ENCODE measurements around the gene G0S2.
A peak's percentile ranks its signal among the peaks of the same experiment; 100 is the strongest.
"Not testable (repeated sequence)": the region's sequence is repeated elsewhere in the genome, so short reads cannot be mapped to it uniquely, and the experiment has no call there.

The G0S2 gene

DNA sequence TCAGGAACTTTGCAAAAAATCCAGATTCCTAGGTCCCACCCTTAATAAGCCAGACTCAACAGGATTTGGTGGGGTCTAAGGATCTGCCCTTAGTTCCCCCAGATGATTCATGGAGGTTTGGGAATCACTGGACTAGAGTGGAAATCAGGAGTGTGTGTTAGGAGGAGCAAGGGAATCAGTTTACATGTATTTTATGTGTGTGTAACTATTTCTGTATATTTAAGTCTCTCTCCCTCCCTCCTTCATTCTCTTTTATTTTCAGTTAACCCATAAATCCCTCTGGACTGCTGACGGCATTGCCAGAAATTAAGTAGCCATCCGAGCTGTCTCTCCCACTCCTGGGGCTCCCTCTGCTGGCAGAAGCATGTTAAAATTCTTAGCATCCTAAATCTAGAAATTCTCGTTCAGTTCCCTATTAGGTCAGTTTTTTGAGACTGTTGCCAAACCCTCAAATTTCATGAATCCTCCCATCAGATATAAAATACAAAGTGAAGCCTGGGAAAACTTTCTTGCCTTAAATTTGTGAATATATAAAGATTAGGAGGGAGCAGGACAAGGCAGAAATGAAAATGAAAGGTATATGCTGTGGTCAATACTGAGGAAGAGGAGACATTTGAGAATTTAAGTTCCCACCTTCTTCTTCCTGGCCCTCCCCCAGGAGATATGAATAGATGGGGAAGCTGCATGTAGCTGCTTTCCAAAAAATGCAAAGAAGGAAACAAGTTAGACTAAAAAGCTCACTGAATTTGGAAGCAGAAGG is 17.7 kb downstream of the G0S2 start:
- no peak overlapping the region for H3K4me3 ChIP-seq (replicated peaks; ENCODE audit: low read depth, low read length)

DNA sequence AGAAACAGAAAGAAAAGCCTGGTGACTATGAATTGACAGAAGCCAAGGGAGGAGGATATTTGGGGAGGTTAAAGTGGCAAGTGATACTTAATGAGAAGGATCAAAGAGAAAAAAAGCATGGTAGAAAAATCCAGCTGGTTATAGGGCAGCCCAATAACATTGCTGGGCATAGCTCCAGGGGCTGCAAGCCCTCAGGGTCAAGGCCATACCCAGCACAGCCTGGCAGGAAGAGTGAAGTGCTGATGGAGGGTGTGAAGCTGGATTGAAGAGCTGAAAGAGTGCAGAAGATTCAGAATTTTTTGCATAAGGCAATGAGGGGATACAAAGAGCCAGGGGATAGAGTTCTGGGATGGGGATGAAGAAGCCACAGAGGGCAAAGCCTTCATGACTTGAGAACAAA is 21.5 kb downstream of the G0S2 start:
- TF ChIP-seq, protein P1, sequence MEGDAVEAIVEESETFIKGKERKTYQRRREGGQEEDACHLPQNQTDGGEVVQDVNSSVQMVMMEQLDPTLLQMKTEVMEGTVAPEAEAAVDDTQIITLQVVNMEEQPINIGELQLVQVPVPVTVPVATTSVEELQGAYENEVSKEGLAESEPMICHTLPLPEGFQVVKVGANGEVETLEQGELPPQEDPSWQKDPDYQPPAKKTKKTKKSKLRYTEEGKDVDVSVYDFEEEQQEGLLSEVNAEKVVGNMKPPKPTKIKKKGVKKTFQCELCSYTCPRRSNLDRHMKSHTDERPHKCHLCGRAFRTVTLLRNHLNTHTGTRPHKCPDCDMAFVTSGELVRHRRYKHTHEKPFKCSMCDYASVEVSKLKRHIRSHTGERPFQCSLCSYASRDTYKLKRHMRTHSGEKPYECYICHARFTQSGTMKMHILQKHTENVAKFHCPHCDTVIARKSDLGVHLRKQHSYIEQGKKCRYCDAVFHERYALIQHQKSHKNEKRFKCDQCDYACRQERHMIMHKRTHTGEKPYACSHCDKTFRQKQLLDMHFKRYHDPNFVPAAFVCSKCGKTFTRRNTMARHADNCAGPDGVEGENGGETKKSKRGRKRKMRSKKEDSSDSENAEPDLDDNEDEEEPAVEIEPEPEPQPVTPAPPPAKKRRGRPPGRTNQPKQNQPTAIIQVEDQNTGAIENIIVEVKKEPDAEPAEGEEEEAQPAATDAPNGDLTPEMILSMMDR (IDR thresholded peaks at IDR 0.05; ENCODE audit: low read length, missing control alignments): no peak
- no peak overlapping the region for H3K4me3 ChIP-seq (replicated peaks; ENCODE audit: low read depth, low read length)
- DNase-seq (ENCODE audit: low read depth): no peak

More for the DNA sequence above, 17.7 kb downstream of the G0S2 start:
- peak; percentile 92 for DNase-seq (ENCODE audit: low read depth)
- TF ChIP-seq, protein P1 (IDR thresholded peaks at IDR 0.05; ENCODE audit: low read length, missing control alignments): peak; percentile 81

DNA sequence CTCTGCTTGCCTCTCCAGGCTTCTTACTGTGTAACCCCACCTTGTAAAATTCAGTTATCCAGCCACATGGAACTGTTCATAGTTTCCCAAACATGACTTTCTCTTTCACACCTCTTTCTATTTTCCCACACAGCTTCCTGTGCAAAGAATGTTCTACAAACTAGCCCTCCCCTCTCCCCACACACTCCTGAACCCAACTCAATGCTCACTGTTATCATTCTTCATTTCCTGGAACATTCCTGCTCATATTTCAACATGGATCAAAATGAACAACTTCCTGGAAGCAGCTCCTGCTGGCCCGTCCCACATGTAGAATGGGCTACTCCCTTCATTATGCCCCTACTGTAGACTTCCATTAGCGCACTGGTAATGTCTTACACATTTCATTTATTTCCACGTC is 21.9 kb downstream of the G0S2 start:
- TF ChIP-seq, protein P1 (IDR thresholded peaks at IDR 0.05; ENCODE audit: low read length, missing control alignments): no peak
- no peak overlapping the region for H3K4me3 ChIP-seq (replicated peaks; ENCODE audit: low read depth, low read length)
- peak; percentile 93 for DNase-seq (ENCODE audit: low read depth)

DNA sequence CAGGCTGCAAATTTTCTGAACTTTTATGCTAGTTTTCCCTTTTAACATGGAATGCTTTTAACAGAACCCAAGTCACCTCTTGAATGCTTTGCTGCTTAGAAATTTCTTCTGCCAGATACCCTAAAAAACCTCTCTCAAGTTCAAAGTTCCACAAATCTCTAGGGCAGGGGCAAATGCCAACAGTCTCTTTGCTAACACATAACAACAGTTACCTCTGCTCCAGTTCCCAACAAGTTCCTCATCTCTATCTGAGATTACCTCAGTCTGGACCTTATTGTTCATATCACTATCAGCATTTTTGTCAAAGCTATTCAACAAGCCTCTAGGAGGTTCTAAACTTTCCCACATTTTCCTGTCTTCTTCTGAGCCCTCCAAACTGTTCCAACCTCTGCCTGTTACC is 25.5 kb downstream of the G0S2 start:
- not testable (repeated sequence) for H3K4me3 ChIP-seq (replicated peaks; ENCODE audit: low read depth, low read length); DNase-seq (ENCODE audit: low read depth)

DNA sequence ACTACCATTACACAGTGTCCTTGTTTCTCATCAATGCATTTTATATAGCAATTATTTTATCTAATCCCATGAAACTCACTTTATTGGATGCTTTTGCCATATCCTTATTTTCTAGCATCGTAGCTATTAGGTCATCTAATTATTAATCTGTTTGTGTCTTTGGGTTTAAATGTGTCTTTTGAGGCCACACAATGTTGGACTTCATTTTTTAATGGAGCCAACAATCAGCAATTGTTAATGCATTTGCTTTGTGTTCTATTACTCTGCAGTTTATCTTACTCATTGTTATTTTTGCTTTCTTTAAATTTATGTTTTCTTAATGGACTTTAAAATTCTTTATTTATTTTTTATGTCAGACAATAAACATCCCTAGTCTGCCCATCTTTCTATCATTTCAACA is 27.6 kb downstream of the G0S2 start:
- H3K4me3 ChIP-seq (replicated peaks; ENCODE audit: low read depth, low read length): no peak overlapping the region
- DNase-seq (ENCODE audit: low read depth): no peak
- TF ChIP-seq, protein P1 (IDR thresholded peaks at IDR 0.05; ENCODE audit: low read length, missing control alignments): no peak

DNA sequence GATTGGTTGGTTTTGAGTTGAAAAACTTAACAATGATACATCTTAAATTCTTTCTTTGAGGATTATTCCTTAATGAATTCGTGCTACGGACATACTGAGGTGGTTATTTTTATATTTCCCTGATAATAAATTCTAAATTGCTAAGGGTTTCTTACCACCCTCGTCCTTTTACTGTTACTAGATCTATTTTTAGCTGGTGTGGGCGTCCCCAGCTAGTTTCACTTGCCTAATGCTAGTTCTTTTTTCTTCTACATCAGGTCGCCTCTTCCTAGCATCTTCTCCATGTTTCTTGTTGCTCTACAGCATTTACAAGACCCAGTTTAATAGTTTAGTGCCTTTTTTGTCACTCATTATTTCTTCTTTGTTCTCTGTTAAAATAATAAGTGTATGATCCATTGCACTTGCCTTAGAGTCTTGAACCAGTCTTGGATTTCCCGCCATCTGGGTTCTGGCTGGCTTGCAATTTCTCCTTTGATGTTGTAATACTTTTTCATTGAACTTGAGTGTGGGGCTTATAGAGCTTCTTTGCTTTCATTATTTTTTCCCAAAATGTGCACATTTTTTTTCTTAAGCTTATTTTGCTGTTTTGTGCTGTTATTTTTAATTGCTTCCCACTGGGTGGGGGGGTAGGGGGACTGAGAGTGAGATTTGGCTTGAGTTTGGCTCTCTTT is 28.8 kb downstream of the G0S2 start:
- no peak overlapping the region for H3K4me3 ChIP-seq (replicated peaks; ENCODE audit: low read depth, low read length)
- TF ChIP-seq, protein P1 (IDR thresholded peaks at IDR 0.05; ENCODE audit: low read length, missing control alignments): no peak
- DNase-seq (ENCODE audit: low read depth): peak; percentile 50

DNA sequence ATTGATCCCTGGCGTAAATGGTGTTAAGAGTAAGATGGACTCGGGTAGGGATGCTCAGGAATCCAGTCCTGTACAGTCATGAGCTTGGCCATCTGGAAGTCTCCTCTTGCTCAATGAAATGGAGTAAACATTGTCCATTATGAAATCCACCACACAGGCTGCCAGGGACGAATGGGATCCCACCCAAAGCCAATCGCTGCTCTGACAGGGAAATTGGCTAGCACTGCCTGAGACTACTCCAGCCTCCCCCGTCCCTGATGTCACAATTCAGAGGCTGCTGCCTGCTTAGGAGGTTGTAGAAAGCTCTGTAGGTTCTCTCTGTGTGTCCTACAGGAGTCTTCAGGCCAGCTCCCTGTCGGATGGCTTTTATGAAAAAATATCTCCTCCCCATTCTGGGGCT is 29.4 kb downstream of the G0S2 start, which contains the start of gene HSD11B1:
HSD11B1 (plus strand) TSS at position 263 of the 400 bp plus-strand sequence; CDS start at position 360, 97 bp downstream.
- H3K4me3 ChIP-seq (replicated peaks; ENCODE audit: low read depth, low read length): peak within 1 kb of the TSS; percentile 49
- DNase-seq (ENCODE audit: low read depth): peak; percentile 99
- TF ChIP-seq, protein P1 (IDR thresholded peaks at IDR 0.05; ENCODE audit: low read length, missing control alignments): no peak

Measured in fibroblast of pulmonary artery (primary cell).